ENCODE measurements around the gene SPATA20. TPM values are rescaled to one million over a fixed set of nuclear protein-coding genes. Genes with fewer than 3 reads are reported as not detected.
A peak's percentile ranks its signal among the peaks of the same experiment; 100 is the strongest.

The SPATA20 gene
- total and polyA plus RNA-seq, 2 of the 8 experiments (the other 6 are each of a cell fraction or from before 2014, with no cell fraction given): 16.2 to 17.5 TPM

- DNase-seq (ENCODE audit: low read depth in 1 of 2, low spot score in 2 of 2) (no peak), FAIRE-seq (no peak)
- Histone ChIP-seq H2BK20ac (ENCODE audit: low read length) (0 out of 2 replicates have a peak overlapping the region, but pooled peaks have one; percentile 32), H3K4me1 (replicated peaks in 1 of 4; ENCODE audit: control insufficient read depth in 3 of 4, insufficient read depth in 4 of 4, low read length in 3 of 4) (peaks cover 0 to 20% (median 9%) of the 10 kb centered on the region in 4 experiments; a peak in 6 of 7 replicates), H2AFZ (ENCODE audit: low read length) (no peak overlapping the region), H3K4me3 (ENCODE audit: extremely low read depth in 1 of 4, insufficient read depth in 2 of 4, low read depth in 3 of 4, low read length in 4 of 4) (no peak overlapping the region), H3K18ac (ENCODE audit: extremely low read depth, low read length) (no peak overlapping the region; the same call in 1 of the 2 replicates), H2BK12ac (ENCODE audit: low read depth, low read length) (0 out of 2 replicates have a peak overlapping the region, but pooled peaks have one; percentile 50), H4K91ac (replicated peaks; ENCODE audit: insufficient read length, low read length) (no peak overlapping the region), H3K4ac (replicated peaks; ENCODE audit: insufficient read length, low read depth, low read length) (no peak overlapping the region), H2AK5ac (ENCODE audit: low read depth, low read length) (no peak overlapping the region), H3K9me3 (ENCODE audit: insufficient read depth in 2 of 2, low read depth in 1 of 2, low read length in 1 of 2) (no peaks in the 10 kb centered on the region), H2BK5ac (ENCODE audit: low read depth, low read length) (peak overlapping the region; percentile 63), H2BK15ac (ENCODE audit: low read length) (no peak overlapping the region), H3K27me3 (replicated peaks in 1 of 4; ENCODE audit: control insufficient read depth in 3 of 4, extremely low read depth in 1 of 4, insufficient read depth in 3 of 4, low read length in 3 of 4) (no peaks in the 10 kb centered on the region; a peak in 1 of 7 replicates), H3K9ac (replicated peaks in 1 of 4; ENCODE audit: extremely low read depth in 1 of 4, low read depth in 3 of 4, low read length in 3 of 4) (no peak overlapping the region), H3K14ac (ENCODE audit: insufficient read length) (no peak overlapping the region), H2BK120ac (replicated peaks; ENCODE audit: low read depth, low read length) (no peak overlapping the region), H3K79me1 (ENCODE audit: low read depth, low read length) (no peaks in the 10 kb centered on the region), H3K27ac (ENCODE audit: low read depth, low read length) (no peak overlapping the region), H3K79me2 (ENCODE audit: control insufficient read depth in 1 of 2, insufficient read depth in 2 of 2, low read length in 2 of 2) (no peaks in the 10 kb centered on the region), H3K36me3 (ENCODE audit: control insufficient read depth in 2 of 4, insufficient read depth in 4 of 4, low read length in 3 of 4) (no peaks in the 10 kb centered on the region), H3K56ac (replicated peaks; ENCODE audit: insufficient read length, low read depth, low read length) (no peak overlapping the region), H3K4me2 (ENCODE audit: insufficient read depth in 1 of 2, low read depth in 2 of 2, low read length in 2 of 2) (no peak overlapping the region), H4K8ac (ENCODE audit: extremely low read depth, insufficient read depth, low read length) (no peak overlapping the region), H4K20me1 (replicated peaks in 1 of 2; ENCODE audit: control insufficient read depth in 1 of 2, insufficient read depth in 2 of 2, low read length in 2 of 2) (no peaks in the 10 kb centered on the region), H3K23ac (ENCODE audit: insufficient read length) (no peak overlapping the region), H3K23me2 (ENCODE audit: low read depth, low read length) (no peaks in the 10 kb centered on the region), H4K5ac (ENCODE audit: insufficient read length, low read depth, low read length) (no peak overlapping the region)
- no peak for TF ChIP-seq TEAD4 (IDR thresholded peaks at IDR 0.05; ENCODE audit: low read depth, low read length)
- TF ChIP-seq EGR1 (IDR thresholded peaks at IDR 0.05; ENCODE audit: borderline replicate concordance, low read depth, low read length): no peak
- TF ChIP-seq CBX8 (IDR thresholded peaks at IDR 0.05; ENCODE audit: borderline replicate concordance, low read depth, low read length): no peak
- TF ChIP-seq SUZ12 (IDR thresholded peaks at IDR 0.05; ENCODE audit: low read length): no peak
- TF ChIP-seq SIX5 (IDR thresholded peaks at IDR 0.05; ENCODE audit: low read depth, low read length): no peak
- TF ChIP-seq RBBP5 (IDR thresholded peaks at IDR 0.05; ENCODE audit: borderline replicate concordance, low read depth, low read length): no peak
- no peak for TF ChIP-seq USF2 (IDR thresholded peaks at IDR 0.05; ENCODE audit: low read length)
- no peak for TF ChIP-seq POU5F1 (IDR thresholded peaks at IDR 0.05; ENCODE audit: low read depth, low read length)
- no peak for TF ChIP-seq TAF1 (IDR thresholded peaks at IDR 0.05; ENCODE audit: low read depth, low read length)
- TF ChIP-seq TAF7 (optimal IDR thresholded peaks at IDR 0.05; ENCODE audit: borderline replicate concordance, low read depth, low read length): no peak
- 89% methylated on average over 4 of the region's 4 CpGs; no CpG with 5 or more reads in 1 of the 2 experiments for WGBS, 2 experiments (ENCODE audit: extremely low coverage in 1 of 2, insufficient coverage in 1 of 2, insufficient read length in 1 of 2, insufficient replicate concordance in 2 of 2, low coverage in 1 of 2, low lambda C conversion rate in 2 of 2, missing lambda C conversion rate in 1 of 2)
- CTCF ChIA-PET (ENCODE audit: partially characterized antibody): interaction anchor here (0.8 to 10.2 kb wide), 14 partner anchors 11 to 71 kb away, joined by 3 to 95 read pairs (median 6); no protein-coding TSS in a partner anchor
- POLR2A ChIA-PET (ENCODE audit: partially characterized antibody): interaction anchor here (1.5 kb wide), 1 partner anchor 11 kb away, joined by 4 read pairs; no protein-coding TSS in a partner anchor
These were observed 38.4 kb downstream of the SPATA20 start for GRCh38 chr17:50585346-50585745.
